Hepatocyte (in vitro differentiated cells): ENCODE results near the gene S1PR2. TPM values are rescaled to one million over a fixed set of nuclear protein-coding genes. Genes with fewer than 3 reads are reported as not detected.

Source experiments
- DNase-seq: peaks from one replicate; pipeline ENCODE4 v3.0.0-alpha.2; 2016; ENCODE audit warnings: low spot score
- H2AFZ ChIP-seq: fragments of 200-600 bp; sonication (generic); 2 replicates; pipeline ENCODE4 v1.6.0; 2016; ENCODE audit warnings: antibody characterized with exemption, mild to moderate bottlenecking
- H3K27ac ChIP-seq: fragments of 200-600 bp; sonication (generic); 2 replicates; pipeline ENCODE4 v1.5.1; 2016; ENCODE audit warnings: mild to moderate bottlenecking
- H3K27me3 ChIP-seq: fragments of 200-600 bp; sonication (generic); 2 replicates; pipeline ENCODE4 v1.6.1; 2016
- H3K36me3 ChIP-seq: fragments of 200-600 bp; sonication (generic); replicated peaks from 2 replicates; pipeline ENCODE4 v1.5.1; 2016; ENCODE audit warnings: low read depth; ENCODE audit not compliant: insufficient read depth
- H3K4me1 ChIP-seq: fragments of 200-600 bp; sonication (generic); 2 replicates; pipeline ENCODE4 v1.5.1; 2016; ENCODE audit warnings: mild to moderate bottlenecking, moderate library complexity; ENCODE audit not compliant: insufficient read depth
- H3K4me2 ChIP-seq: fragments of 200-600 bp; sonication (generic); 2 replicates; pipeline ENCODE4 v1.6.0; 2016
- H3K4me3 ChIP-seq: fragments of 200-600 bp; sonication (generic); 2 replicates; pipeline ENCODE4 v1.5.1; 2016; ENCODE audit warnings: mild to moderate bottlenecking
- H3K79me2 ChIP-seq: fragments of 200-600 bp; sonication (generic); 2 replicates; pipeline ENCODE4 v1.6.0; 2017; ENCODE audit warnings: mild to moderate bottlenecking
- H3K9me2 ChIP-seq: fragments of 200-600 bp; sonication (generic); replicated peaks from 2 replicates; pipeline ENCODE4 v1.6.0; 2017; ENCODE audit warnings: mild to moderate bottlenecking; ENCODE audit not compliant: insufficient read depth
- H3K9me3 ChIP-seq: fragments of 200-600 bp; sonication (generic); 2 replicates; pipeline ENCODE4 v1.5.1; 2016; ENCODE audit warnings: low read depth, mild to moderate bottlenecking
- H4K20me1 ChIP-seq: fragments of 200-600 bp; sonication (generic); 2 replicates; pipeline ENCODE4 v1.6.0; 2016; ENCODE audit warnings: mild to moderate bottlenecking; ENCODE audit not compliant: insufficient read depth, poor library complexity, severe bottlenecking
- CTCF ChIP-seq: fragments of 200-600 bp; sonication (generic); IDR thresholded peaks from 2 replicates; pipeline ENCODE4 v1.5.1; 2016; ENCODE audit warnings: antibody characterized with exemption, mild to moderate bottlenecking; ENCODE audit not compliant: poor library complexity
- EZH2 ChIP-seq: fragments of 200-600 bp; sonication (generic); IDR thresholded peaks from 2 replicates; pipeline ENCODE4 v1.6.1; 2016; ENCODE audit warnings: antibody characterized with exemption, mild to moderate bottlenecking, borderline replicate concordance
- EZH2phosphoT487 ChIP-seq: fragments of 200-600 bp; sonication (generic); IDR thresholded peaks from one replicate; pipeline ENCODE4 v1.6.1; 2018; ENCODE audit warnings: antibody characterized with exemption, mild to moderate bottlenecking, low read depth, moderate library complexity; ENCODE audit not compliant: unreplicated experiment, severe bottlenecking
- WGBS: methylation state at CpG from one replicate; pipeline ENCODE4 v1.1.6; 2016; ENCODE audit warnings: low lambda C conversion rate; ENCODE audit errors: missing lambda C conversion rate; 5-methylcytosine and 5-hydroxymethylcytosine counted together
- polyA plus RNA-seq: library from polyadenylated mRNA; unstranded; fragments of >200 nt; fragmentation: Nextera tagmentation; extraction: Ambion mirVana; gene quantifications from 2 replicates; pipeline ENCODE4 v1.2.1, GENCODE V29; 2016
- total RNA-seq: library from RNA; depleted of rRNA; stranded (reverse); fragments of >200 nt; gene quantifications from 2 replicates; pipeline ENCODE4 v1.2.3, GENCODE V29; 2014

S1PR2 gene
- total and polyA plus RNA-seq, 2 experiments from 2014 or later: 8.6 to 16.1 TPM

GRCh38 chr19:10217085-10217484 is 14.0 kb downstream of the S1PR2 start:
- Histone ChIP-seq H3K4me3 (no peak overlapping the region), H3K79me2 (no peaks in the 10 kb centered on the region), H3K36me3 (no peaks in the 10 kb centered on the region), H3K27ac (no peak overlapping the region), H4K20me1 (peaks cover 4% of the 10 kb centered on the region), H3K4me1 (no peaks in the 10 kb centered on the region), H3K9me3 (no peaks in the 10 kb centered on the region), H2AFZ (no peak overlapping the region), H3K9me2 (no peaks in the 10 kb centered on the region), H3K4me2 (no peak overlapping the region), H3K27me3 (no peaks in the 10 kb centered on the region)
- no peak for TF ChIP-seq EZH2
- TF ChIP-seq EZH2phosphoT487: no peak
- no peak for TF ChIP-seq CTCF
- no peak for DNase-seq
- WGBS: 92% methylated on average over 9 of the region's 9 CpGs

- 72% methylated on average over 5 of the region's 5 CpGs for WGBS
- no peak overlapping the region for H2AFZ ChIP-seq
Observed at GRCh38 chr19:10214784-10215183, 16.3 kb downstream of the S1PR2 start.

GRCh38 chr19:10211691-10212090 is 19.4 kb downstream of the S1PR2 start:
- Histone ChIP-seq H3K4me3 (no peak overlapping the region), H4K20me1 (no peaks in the 10 kb centered on the region), H2AFZ (no peak overlapping the region), H3K27ac (no peak overlapping the region), H3K9me3 (no peaks in the 10 kb centered on the region), H3K4me1 (no peaks in the 10 kb centered on the region), H3K4me2 (no peak overlapping the region), H3K9me2 (no peaks in the 10 kb centered on the region), H3K79me2 (no peaks in the 10 kb centered on the region), H3K27me3 (no peaks in the 10 kb centered on the region), H3K36me3 (no peaks in the 10 kb centered on the region)
- DNase-seq: no peak
- no peak for TF ChIP-seq CTCF
- no peak for TF ChIP-seq EZH2phosphoT487
- TF ChIP-seq EZH2: no peak
- 79% methylated on average over 6 of the region's 6 CpGs for WGBS

More at GRCh38 chr19:10214784-10215183, 16.3 kb downstream of the S1PR2 start:
- no peaks in the 10 kb centered on the region for H3K4me1 ChIP-seq
- TF ChIP-seq CTCF (no peak), EZH2 (no peak), EZH2phosphoT487 (no peak)
- H3K9me3 ChIP-seq: no peaks in the 10 kb centered on the region
- DNase-seq: no peak
- no peak overlapping the region for H3K27ac ChIP-seq
- no peaks in the 10 kb centered on the region for H3K9me2 ChIP-seq
- no peaks in the 10 kb centered on the region for H3K27me3 ChIP-seq
- H3K79me2 ChIP-seq: no peaks in the 10 kb centered on the region
- no peaks in the 10 kb centered on the region for H3K36me3 ChIP-seq
- H3K4me3 ChIP-seq: no peak overlapping the region
- H3K4me2 ChIP-seq: no peak overlapping the region
- H4K20me1 ChIP-seq: no peaks in the 10 kb centered on the region

GRCh38 chr19:10211061-10211460 is 20.1 kb downstream of the S1PR2 start:
- Histone ChIP-seq H3K36me3 (no peaks in the 10 kb centered on the region), H2AFZ (no peak overlapping the region), H3K4me2 (no peak overlapping the region), H3K27me3 (no peaks in the 10 kb centered on the region), H3K9me3 (no peaks in the 10 kb centered on the region), H4K20me1 (no peaks in the 10 kb centered on the region), H3K79me2 (no peaks in the 10 kb centered on the region), H3K4me1 (peaks cover 3% of the 10 kb centered on the region), H3K4me3 (no peak overlapping the region), H3K9me2 (no peaks in the 10 kb centered on the region), H3K27ac (no peak overlapping the region)
- no peak for DNase-seq
- 91% methylated on average over 4 of the region's 4 CpGs for WGBS
- TF ChIP-seq EZH2phosphoT487: no peak
- TF ChIP-seq CTCF: no peak
- TF ChIP-seq EZH2: no peak
